K562 (cell line): ENCODE results near the gene HLA-B. TPM values are rescaled to one million over a fixed set of nuclear protein-coding genes. Genes with fewer than 3 reads are reported as not detected.

Experiments used
- E2F5 ChIP-seq: sonication (generic); formaldehyde crosslinking; IDR thresholded peaks from 2 replicates; pipeline ENCODE4 v1.8.0; 2022; ENCODE audit warnings: mild to moderate bottlenecking, missing genetic modification reagents
- HMG20A ChIP-seq: fragments of 450-650 bp; formaldehyde crosslinking; conservative IDR thresholded peaks from 2 replicates; pipeline ENCODE4 v1.4.0; 2020; ENCODE audit warnings: mild to moderate bottlenecking, mixed read lengths
- LCOR ChIP-seq: sonication (generic); formaldehyde crosslinking; IDR thresholded peaks from 2 replicates; pipeline ENCODE4 v1.8.0; 2022; ENCODE audit warnings: mild to moderate bottlenecking, missing genetic modification reagents
- MYNN ChIP-seq, 2 experiments: sonication (generic); formaldehyde crosslinking in 1 of 2; IDR thresholded peaks; 2 replicates each; pipeline versions ENCODE4 v1.5.0 to v1.6.1; 2016 to 2020; ENCODE audit warnings: antibody characterized with exemption in 1 of 2, missing genetic modification reagents in 1 of 2
- PCBP2 ChIP-seq: fragments of 200-400 bp; formaldehyde crosslinking; IDR thresholded peaks from 2 replicates; pipeline ENCODE4 v1.6.1; 2018; ENCODE audit warnings: low read length, low read depth, mild to moderate bottlenecking, moderate library complexity; ENCODE audit not compliant: poor library complexity, severe bottlenecking
- POLR2G ChIP-seq: fragments of 200-400 bp; formaldehyde crosslinking; IDR thresholded peaks from 2 replicates; pipeline ENCODE4 v1.6.1; 2017; ENCODE audit warnings: low read depth, mild to moderate bottlenecking, antibody characterized with exemption, low read length, moderate library complexity
- POLR3A ChIP-seq: IDR thresholded peaks from 2 replicates; pipeline ENCODE4 v1.6.1; 2011; ENCODE audit warnings: borderline replicate concordance, mild to moderate bottlenecking, moderate library complexity; ENCODE audit not compliant: insufficient read length, insufficient read depth; ENCODE audit errors: extremely low read depth
- TEAD4 ChIP-seq, 2 experiments: sonication (generic) in 1 of 2; formaldehyde crosslinking in 1 of 2; IDR thresholded peaks; 2 replicates each; pipeline versions ENCODE4 v1.6.1 to v1.8.0; 2012 to 2022; ENCODE audit warnings: borderline replicate concordance in 1 of 2, inconsistent platforms in 1 of 2, low read length in 1 of 2, mild to moderate bottlenecking in 1 of 2, missing genetic modification reagents in 1 of 2
- ZKSCAN3 ChIP-seq: fragments of 250-450 bp; sonication (Bioruptor Pico); IDR thresholded peaks from 2 replicates; pipeline ENCODE4 v1.4.0; 2020
- ZNF407 ChIP-seq: fragments of 450-650 bp; IDR thresholded peaks from 2 replicates; pipeline ENCODE4 v1.6.1; 2016; ENCODE audit warnings: low read depth
- ZNF764 ChIP-seq: fragments of 250-450 bp; sonication (Bioruptor Pico); IDR thresholded peaks from 2 replicates; pipeline ENCODE4 v1.4.0; 2020; ENCODE audit warnings: low read depth, mild to moderate bottlenecking, moderate library complexity
- polyA plus RNA-seq, 8 experiments: library from polyadenylated mRNA; depleted of rRNA in 4 of 8; stranded (reverse) in 5 of 8; unstranded in 3 of 8; fragments of >200 nt; fragmentation: Nextera tagmentation in 2 of 8; fragmentation: Illumina TruSeq in 1 of 8; extraction: Ambion mirVana in 2 of 8; extraction: Trizol in 1 of 8; gene quantifications; 2 replicates each; pipeline versions ENCODE4 v1.2.1 to v1.2.3, GENCODE V29; 2011 to 2014; ENCODE audit warnings: inconsistent platforms in 1 of 8, missing spikeins in 1 of 8
- total RNA-seq, 7 experiments: library from RNA; depleted of rRNA in 6 of 7; stranded (reverse); fragments of >200 nt in 6 of 7; fragmentation: Illumina TruSeq in 2 of 7; extraction: Trizol in 2 of 7; gene quantifications; 2 replicates each; pipeline versions ENCODE4 v1.2.1 to v1.2.3, GENCODE V29; 2011 to 2021; ENCODE audit warnings: low replicate concordance in 1 of 7
- TF ChIP-seq, protein P1 (sequence below), 2 experiments: fragments of 450-650 bp; IDR thresholded peaks; 2 replicates each; pipeline ENCODE4 v1.6.1; 2016

HLA-B gene
- total and polyA plus RNA-seq, 9 of the 15 experiments (the other 6 are each of a cell fraction or from before 2014, with no cell fraction given), result 0.07 to 9.7 (median 0.65) TPM; not detected in 2

GRCh38 chr6:31400467-31401289 is 43.7 kb upstream of the HLA-B start (continued):
- TF ChIP-seq E2F5 (CRISPR knock-in tag) (no peak), ZNF407 (no peak; the same call in 1 of the 2 replicates), MYNN (IDR thresholded peaks at IDR 0.05) (0 out of 2 replicates have a peak, but pooled peaks have one; percentile 9), MYNN (CRISPR knock-in tag; IDR thresholded peaks at IDR 0.05) (no peak), ZKSCAN3 (CRISPR knock-in tag) (no peak), LCOR (no peak), POLR2G (peak; percentile 31), PCBP2 (no peak), POLR3A (no peak), TEAD4 (IDR thresholded peaks at IDR 0.05; ENCODE audit: low read length) (0 out of 2 replicates have a peak, but pooled peaks have one; percentile 36), TEAD4 (CRISPR knock-in tag; IDR thresholded peaks at IDR 0.05; ENCODE audit: borderline replicate concordance) (no peak), HMG20A (no peak), ZNF764 (CRISPR knock-in tag) (no peak)
- TF ChIP-seq, protein P1, sequence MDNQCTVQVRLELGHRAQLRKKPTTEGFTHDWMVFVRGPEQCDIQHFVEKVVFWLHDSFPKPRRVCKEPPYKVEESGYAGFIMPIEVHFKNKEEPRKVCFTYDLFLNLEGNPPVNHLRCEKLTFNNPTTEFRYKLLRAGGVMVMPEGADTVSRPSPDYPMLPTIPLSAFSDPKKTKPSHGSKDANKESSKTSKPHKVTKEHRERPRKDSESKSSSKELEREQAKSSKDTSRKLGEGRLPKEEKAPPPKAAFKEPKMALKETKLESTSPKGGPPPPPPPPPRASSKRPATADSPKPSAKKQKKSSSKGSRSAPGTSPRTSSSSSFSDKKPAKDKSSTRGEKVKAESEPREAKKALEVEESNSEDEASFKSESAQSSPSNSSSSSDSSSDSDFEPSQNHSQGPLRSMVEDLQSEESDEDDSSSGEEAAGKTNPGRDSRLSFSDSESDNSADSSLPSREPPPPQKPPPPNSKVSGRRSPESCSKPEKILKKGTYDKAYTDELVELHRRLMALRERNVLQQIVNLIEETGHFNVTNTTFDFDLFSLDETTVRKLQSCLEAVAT (IDR thresholded peaks at IDR 0.05), result peak in 1 of 2 experiments; percentile 76; a peak in 1 of 4 replicates
